HT-29 (cell line): ENCODE data around the gene FAM153A. TPM values are rescaled to one million over a fixed set of nuclear protein-coding genes. Genes with fewer than 3 reads are reported as not detected.
"Not testable (repeated sequence)": the region's sequence is repeated elsewhere in the genome, so short reads cannot be mapped to it uniquely, and the experiment has no call there.

Experiments
- DNase-seq: peaks from one replicate; pipeline ENCODE4 v3.0.0-alpha.2; 2015; ENCODE audit warnings: low spot score
- total RNA-seq: library from RNA; depleted of rRNA; stranded (reverse); fragments of >200 nt; shearing (Covaris generic); gene quantifications from 2 replicates; pipeline ENCODE4 v1.2.3, GENCODE V29; 2014; rRNA removed

The FAM153A gene
- total RNA-seq, 1 experiment from 2014 or later, result not detected

DNA sequence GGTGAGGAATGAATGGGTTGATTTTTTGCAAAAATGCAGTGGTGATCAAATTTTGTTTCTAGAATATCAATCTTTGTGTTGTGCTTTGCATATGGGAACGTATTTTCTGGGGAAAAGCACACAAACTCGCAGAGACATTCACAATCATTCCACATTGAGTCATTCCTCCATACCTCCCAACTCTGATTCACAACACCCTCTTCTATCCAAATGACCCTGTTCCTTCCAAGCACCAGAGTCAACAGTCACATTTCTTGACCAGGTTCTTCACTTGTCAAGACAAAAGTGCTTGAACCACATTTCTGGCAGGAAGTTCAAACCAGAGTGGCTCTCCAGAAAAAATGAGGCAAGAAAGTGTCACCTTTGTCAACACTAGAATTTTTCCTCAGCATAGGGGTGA is 35.3 kb downstream of the FAM153A start:
- DNase-seq, result not testable (repeated sequence)

DNA sequence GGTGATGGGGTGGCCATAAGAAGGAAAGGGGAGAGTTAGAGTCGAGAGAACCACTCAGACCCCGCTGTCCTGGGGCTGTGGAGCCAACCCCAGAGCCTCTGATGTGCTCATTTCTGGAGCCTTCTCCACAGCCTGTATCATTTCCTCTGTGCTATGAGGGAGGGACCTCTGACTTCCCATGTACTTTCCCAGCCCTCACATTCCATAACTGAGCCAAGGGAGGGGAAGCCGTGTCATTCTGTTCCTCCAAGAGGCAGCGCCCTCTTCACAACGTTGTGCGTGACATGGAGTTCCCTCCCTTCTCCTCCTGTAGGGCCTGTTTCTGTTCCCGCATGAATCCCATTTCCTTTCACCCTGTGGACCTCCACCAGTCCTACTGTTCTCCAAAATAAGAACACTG is 57.8 kb downstream of the FAM153A start:
- DNase-seq, result not testable (repeated sequence)

DNA sequence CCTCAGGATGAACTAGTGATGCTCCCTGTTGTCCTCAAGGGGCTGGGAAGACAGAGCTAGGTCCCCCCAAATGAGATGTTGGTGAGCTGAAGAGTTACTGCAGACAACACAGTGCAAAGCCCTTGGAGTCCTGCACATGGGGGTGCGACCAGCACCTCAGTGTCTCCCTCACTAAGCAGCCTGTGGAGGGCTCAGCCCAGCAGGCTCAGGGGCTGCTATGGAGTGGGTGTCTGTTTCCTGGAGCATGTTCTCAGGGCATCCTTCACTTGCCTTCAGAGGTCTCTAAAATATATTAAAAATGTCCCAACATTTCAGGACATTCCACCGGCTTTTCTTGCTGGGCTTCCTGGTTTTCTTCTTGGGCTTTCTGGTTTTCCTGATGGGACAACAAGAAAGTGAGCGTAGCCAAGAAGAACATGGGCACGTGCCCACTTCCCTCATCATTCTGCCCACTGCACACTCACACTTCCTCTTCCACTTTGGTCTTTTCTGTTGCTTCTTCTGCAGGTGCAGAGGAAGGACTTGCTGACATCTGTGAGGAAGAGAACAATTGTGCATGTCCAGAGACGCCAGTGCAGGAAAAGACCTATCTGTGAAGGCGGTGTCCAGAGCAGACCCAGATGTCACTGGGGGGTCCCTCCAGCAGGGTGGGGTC is 58.7 kb downstream of the FAM153A start:
- DNase-seq, result not testable (repeated sequence)

DNA sequence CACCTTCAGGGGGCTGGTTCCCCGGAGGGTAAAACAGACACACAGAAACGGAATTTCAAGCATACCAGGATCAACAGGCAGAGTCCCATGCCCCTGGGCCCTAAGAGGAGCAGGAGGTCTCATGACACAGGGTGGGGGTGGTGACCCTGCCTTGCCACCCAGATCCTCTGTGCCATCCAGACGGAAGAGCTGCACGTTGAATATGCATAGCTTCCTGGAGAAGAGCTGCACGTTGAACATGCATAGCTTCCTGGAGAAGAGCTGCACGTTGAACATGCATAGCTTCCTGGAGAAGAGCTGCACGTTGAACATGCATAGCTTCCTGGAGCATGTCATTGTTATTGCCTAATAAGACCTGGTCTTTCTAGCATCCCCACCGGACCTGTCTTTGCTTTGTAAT is 59.9 kb downstream of the FAM153A start:
- DNase-seq, result not testable (repeated sequence)

DNA sequence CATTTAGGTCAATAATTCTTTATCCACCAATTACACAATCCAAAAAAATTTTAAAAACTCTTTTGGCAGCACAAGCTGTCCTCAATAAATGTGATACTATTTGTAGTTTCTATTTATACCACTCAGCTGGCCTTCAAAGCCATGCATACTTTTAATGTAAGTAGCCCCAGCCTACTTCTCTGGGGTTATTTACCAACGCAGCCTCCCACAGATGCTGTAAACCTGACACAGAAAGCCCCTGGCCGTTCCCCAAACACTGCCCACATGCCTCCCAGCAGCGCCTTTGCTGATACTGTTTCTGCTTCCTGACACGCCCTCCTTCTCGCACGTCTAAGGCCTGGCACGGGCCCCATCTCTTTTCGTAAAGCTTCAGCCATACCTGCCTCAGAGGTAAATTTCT is 62.7 kb downstream of the FAM153A start:
- DNase-seq, result not testable (repeated sequence)

DNA sequence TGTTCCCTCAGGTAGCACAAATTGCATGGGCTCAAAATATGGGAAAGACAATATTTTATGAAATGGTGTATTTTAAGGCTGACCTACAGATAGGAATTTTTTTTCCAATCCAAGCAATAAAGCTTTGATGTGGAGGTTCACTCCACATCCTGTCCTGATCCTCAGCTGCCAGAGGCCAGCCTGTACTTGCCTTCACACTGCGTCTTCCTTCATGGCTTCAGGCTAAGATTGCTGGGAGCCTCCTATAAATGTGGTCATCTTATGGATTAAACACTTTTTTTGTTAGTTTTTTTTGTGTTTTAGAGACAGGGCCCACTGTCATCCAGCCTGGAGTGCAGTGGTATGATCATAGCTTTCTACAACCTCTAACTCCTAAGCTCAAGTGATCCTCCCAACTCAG is 67.3 kb downstream of the FAM153A start:
- DNase-seq, result not testable (repeated sequence)

DNA sequence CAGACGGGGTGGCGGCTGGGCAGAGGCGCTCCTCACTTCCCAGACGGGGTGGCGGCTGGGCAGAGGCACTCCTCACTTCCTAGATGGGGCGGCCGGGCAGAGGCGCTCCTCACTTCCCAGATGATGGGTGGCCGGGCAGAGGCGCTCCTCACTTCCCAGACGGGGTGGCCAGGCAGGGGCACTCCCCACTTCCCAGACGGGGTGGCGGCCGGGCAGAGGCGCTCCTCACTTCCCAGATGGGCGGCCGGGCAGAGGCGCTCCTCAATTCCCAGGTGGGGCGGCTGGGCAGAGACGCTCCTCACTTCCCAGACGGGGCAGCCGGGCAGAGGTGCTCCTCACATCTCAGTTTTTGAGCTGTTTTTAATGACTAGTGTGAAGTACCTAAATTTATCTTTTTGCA is 86.6 kb downstream of the FAM153A start:
- not testable (repeated sequence) for DNase-seq

DNA sequence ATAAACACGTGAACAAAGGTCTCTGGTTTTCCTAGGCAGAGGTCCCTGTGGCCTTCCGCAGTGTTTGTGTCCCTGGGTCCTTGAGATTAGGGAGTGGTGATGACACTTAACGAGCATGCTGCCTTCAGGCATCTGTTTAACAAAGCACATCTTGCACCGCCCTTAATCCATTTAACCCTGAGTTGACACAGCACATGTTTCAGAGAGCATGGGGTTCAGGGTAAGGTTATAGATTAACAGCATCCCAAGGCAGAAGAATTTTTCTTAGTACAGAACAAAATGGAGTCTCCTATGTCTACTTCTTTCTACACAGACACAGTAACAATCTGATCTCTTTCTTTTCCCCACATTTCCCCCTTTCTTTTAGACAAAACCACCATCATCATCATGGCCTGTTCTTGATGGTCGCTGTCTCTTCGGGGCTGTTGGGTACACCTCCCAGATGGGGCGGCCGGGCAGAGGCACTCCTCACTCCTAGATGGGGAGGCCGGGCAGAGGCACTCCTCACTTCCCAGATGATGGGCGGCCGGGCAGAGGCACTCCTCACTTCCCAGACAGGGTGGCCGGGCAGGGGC is 87.3 kb downstream of the FAM153A start:
- DNase-seq, result not testable (repeated sequence)

DNA sequence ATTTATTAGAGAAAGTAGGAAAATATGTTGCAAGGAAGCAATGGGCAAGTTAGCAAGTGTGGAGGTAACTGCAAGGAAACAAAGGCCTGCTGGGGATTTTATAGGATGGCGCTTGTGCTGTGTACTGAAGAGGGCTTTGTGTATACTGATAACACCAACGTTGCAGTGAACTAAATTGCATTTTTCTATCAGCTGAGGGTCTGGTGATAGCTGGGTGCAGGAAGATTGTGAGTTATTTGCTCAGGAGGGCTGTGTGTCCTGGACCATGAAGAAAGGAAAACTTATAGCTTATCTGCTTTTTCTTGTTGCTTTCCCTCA is 88.2 kb downstream of the FAM153A start:
- not testable (repeated sequence) for DNase-seq

DNA sequence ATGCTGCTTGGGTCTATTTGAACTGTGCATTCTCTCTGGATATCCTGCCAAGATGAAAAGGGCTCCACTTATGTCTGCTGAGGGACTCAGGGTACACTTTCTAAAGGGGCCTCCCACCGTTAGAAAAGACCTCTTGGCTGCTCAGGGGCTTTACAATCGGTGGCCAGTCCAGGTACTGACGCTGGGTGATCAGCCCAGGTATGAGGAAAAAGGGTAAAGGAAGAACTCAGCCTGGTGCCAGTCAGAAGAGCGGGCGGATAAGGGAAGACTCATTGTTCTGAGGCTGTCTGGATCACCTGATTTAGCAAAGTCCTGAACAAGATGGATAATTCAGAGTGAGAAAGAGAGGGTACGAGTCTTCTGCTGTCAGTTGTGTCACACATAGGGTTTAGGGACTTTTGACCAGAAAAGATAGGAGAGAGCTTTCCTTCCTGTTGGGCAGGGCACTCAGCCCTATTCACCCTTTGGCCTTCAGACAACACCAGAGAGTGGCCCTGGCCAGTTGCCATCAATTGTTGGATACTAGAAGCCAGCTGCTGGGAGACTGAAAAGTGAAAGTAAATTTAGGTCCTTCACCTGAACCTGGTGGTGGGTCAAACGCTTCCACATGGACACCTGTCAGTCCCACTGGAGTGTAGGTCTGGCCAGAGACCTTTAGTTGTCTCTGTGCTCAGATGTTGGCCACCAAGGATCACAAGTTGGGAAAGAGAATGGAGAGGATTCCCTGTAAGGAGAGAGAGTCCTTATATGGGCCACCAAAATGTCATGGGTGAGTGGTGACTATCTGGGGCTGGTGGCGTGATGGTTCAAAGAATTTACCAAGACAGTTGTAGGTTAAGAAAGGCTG is 88.8 kb downstream of the FAM153A start:
- DNase-seq, result peak; percentile 76

DNA sequence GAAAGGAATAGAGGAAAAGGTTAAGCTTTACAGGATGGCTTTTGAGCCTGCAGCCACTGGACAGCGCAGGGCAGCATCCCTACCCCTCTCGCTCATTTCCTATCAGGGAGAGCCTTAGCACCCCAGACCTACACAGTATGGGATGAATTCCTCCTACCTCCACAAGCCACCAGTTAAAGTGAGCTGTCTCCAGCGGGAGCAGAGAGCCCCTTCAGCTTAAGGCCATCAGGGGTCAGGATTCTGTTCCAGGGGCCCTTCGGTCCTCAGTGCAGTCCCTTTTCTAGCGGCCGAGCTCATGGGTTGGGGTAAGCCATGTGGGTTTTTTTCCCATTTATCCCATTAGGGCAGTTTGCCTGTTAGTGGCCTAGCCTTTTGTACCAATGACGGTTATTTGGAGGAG is 89.7 kb downstream of the FAM153A start:
- DNase-seq, result not testable (repeated sequence)

DNA sequence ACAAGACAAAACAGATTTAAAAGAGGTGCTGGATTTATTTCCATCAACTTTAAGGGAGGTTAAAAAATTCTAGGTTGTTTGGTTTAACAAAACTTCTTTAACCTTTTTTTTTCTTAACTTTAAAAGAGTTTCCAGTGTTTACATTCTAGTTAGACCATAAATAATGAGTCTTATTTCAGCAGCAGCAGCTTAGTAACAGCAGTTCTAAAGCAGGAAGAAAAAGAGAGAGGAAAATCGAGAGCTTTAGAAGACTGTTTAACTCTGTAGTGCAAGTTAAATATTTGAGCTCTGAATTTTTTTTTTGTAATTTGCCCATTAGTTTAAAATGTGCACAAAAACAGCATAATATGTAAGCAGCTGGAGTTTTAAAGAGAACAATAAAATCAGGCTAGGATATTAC is 90.2 kb downstream of the FAM153A start:
- DNase-seq, result not testable (repeated sequence)

DNA sequence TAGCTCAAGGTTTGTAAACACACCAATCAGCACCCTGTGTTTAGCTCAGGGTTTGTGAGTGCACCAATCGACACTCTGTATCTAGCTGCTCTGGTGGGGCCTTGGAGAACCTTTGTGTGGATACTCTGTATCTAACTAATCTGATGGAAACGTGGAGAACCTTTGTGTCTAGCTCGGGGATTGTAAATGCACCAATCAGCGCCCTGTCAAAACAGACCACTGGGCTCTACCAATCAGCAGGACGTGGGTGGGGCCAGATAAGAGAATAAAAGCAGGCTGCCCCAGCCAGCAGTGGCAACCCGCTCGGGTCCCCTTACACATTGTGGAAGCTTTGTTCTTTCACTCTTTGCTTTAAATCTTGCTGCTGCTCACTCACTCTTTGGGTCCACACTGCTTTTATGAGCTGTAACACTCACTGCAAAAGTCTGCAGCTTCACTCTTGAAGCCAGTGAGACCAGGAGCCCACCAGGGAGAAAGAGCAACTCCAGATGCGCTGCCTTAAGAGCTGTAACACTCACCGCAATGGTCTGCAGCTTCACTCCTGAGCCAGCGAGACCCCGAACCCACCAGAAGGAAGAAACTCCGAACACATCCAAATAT is 93.6 kb downstream of the FAM153A start:
- DNase-seq, result not testable (repeated sequence)

DNA sequence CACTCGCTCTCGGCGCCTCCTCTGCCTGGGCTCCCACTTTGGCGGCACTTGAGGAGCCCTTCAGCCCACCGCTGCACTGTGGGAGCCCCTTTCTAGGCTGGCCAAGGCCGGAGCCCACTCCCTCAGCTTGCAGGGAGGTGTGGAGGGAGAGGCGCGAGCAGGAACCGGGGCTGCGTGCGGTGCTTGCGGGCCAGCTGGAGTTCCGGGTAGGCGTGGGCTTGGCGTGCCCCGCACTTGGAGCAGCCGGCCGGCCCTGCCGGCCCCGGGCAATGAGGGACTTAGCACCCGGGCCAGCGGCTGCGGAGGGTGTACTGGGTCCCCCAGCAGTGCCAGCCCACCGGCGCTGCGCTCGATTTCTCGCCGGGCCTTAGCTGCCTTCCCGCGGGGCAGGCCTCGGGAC is 94.6 kb downstream of the FAM153A start:
- not testable (repeated sequence) for DNase-seq

DNA sequence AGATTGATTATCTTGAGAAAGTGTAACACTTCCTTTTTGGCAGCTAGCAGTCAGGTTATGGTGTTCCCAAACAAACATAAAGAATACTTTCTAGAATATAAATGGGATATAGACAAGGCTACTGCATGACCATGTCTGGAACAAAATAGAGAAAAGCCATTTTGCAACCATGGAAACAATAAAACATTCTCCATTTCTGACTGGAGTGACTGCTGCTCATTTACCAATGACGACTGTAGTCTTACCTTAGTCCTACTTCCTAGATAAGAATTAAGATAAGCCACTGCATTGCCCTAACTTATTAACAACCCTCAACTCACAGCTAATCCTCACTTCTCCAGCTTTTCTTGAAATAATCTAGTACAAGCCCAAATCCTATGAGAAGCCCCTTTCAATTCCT is 100.8 kb downstream of the FAM153A start:
- not testable (repeated sequence) for DNase-seq

Other genes starting within 250 kb of the FAM153A start
- gene FAM193B, start 228.3 kb downstream of the FAM153A start, total RNA-seq, result 32.8 and 61.4 TPM in 2 replicates
- gene TMED9, start 190.7 kb downstream of the FAM153A start, total RNA-seq, result 115 and 119 TPM in 2 replicates
- gene B4GALT7, start 182.8 kb downstream of the FAM153A start, total RNA-seq, result 25.0 and 31.8 TPM in 2 replicates
- gene PROP1, start 213.3 kb upstream of the FAM153A start, total RNA-seq, result not detected in 2 replicates